Measurements from ENCODE around the gene HS3ST2.
"Not testable (repeated sequence)": the region's sequence is repeated elsewhere in the genome, so short reads cannot be mapped to it uniquely, and the experiment has no call there.

HS3ST2 gene

DNA sequence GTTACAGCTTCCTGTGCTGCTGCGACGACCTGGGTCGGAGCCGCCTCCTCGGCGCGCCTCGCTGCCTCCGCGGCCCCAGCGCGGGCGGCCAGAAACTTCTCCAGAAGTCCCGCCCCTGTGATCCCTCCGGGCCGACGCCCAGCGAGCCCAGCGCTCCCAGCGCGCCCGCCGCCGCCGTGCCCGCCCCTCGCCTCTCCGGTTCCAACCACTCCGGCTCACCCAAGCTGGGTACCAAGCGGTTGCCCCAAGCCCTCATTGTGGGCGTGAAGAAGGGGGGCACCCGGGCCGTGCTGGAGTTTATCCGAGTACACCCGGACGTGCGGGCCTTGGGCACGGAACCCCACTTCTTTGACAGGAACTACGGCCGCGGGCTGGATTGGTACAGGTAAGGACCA, 746 bp downstream of the HS3ST2 start:
- no peak for DNase-seq

DNA sequence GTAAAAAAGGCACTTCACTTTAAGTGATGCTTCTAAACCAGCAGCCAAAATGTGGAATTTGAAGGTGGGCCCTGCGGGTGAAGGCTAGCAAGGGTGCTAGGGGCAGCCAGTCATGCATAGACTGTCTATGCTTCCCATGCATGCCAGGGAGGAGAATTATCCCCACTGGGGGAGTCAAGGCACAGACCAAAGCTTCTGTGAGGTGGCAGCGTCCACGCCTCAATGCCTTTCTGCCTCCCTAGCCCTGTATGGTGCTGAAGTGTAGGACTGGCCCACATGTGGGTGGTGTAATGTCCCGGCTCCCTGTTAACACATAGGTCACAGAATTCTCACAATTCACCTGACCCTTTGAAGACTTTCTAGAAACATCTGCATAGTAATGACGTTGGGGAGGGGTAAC, 1.9 kb downstream of the HS3ST2 start:
- DNase-seq, result no peak

DNA sequence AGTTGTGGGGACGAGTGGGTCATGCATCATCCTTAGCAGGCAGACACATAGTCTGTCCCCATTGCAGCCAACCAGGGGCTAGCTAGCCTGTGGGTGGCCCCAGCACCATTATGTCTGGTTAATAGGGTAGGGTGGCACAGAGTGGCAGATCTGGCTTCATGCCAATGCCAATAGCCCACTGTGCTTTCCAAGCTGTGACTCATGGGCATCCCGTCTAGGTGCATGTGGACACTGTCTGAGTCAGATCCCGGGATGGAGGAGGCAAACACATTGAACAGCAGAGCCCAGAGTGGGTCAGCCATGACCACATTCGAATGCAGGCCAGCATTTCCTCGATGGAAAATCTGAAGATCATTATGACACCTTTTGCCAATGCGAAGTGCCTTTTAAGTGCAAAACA, 2.5 kb downstream of the HS3ST2 start:
- DNase-seq, result no peak

DNA sequence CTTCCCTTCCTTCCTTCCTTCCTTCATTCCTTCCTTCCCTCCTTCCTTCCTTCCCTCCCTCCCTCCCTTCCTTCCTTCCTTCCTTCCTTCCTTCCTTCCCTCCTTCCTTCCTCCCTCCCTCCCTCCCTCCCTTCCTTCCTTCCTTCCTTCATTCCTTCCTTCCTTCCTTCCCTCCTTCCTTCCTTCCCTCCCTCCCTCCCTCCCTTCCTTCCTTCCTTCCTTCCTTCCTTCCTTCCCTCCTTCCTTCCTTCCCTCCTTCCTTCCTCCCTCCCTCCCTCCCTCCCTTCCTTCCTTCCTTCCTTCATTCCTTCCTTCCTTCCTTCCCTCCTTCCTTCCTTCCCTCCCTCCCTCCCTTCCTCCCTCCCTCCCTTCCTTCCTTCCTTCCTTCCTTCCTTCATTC, 4.8 kb downstream of the HS3ST2 start:
- not testable (repeated sequence) for DNase-seq

DNA sequence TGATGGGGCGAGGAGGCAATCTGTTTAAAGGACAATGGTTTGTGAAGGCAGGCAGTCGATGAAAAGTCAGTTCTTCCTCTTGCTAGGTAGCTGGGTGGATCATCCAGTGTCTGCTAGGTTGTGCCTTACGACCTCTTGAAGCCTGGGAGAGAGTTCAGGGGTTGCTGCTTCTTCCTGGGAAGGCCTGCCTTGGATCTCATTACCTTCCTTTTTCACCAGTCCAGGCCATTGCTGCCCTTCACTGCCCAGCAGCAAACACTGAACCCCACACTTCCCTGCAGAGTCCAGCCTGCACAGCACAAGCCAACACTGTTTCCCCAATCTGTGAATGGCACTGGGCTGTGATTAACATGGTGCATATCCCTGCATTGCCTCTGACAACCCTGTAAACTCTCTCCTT, 24.7 kb downstream of the HS3ST2 start:
- DNase-seq, result no peak

DNA sequence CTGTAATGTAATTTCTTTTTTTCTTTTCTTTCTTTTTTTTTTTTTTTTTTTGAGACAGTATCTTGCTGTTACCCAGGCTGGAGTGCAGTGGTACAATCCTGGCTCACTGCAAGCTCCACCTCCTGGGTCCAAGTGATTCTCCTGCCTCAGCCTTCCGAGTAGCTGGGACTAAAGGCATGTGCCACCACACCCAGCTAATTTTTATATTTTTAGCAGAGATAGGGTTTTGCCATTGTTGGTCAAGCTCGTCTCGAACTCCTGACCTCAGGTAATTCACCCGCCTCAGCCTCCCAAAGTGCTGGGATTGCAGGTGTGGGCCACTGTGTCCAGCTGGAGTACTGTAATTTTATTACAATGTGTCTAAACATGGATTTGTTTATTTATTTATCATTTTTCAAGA, 28.1 kb downstream of the HS3ST2 start:
- DNase-seq, result not testable (repeated sequence)

DNA sequence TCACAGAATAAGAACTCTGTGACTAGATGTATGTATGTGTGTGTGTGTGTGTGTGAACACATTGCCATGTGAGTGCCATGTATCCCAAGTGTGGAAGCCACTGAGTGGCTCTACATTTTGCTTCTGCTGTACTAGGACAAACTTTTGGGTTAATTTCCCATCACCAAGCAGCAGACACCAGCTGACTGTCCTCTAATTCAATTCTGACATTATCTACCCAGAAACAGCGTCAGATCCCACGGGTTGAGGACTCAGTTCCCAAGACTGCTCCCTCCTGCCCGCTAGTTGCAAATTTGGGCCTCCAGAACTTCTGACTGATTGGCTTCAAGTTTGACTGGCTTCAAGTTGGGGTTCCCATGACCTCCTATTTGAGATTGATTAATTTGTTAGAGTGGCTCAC, 29.2 kb downstream of the HS3ST2 start:
- no peak for DNase-seq

DNA sequence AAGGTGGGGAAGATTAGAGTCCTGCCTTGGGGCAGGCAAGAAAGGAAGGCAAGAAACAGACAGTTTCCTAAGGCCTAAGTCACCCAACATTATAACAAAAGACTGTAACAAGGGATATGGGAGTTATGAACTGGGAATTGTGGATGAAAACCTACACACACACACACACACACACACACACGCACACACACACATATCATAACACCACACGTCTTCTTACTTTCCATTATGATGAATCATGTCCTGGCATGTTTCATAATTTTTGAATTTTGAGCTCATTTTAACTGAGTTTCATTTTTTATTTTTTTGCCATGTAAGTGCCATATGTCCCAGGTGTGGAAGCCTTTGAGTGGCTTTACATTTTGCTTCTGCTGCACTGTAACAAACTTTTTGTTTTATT, 29.9 kb downstream of the HS3ST2 start:
- DNase-seq, result no peak

DNA sequence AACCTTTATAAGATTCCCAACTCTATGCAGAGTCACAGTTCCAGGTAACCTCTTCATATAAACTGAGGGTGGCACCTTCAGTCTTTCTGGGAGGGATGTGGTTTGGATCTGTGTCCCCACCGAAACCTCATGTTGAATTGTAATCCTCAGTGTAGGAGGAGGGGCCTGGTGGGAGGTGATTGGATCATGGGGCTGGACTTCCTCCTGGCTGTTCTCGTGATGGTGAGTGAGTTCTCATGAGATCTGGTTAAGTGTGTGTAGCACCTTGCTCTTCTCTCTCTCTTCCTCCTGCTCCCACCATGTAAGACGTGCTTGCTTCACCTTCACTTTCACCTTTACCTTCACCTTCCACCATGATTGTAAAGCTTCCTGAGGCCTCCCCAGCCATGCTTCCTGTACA, 30.5 kb downstream of the HS3ST2 start:
- no peak for DNase-seq

DNA sequence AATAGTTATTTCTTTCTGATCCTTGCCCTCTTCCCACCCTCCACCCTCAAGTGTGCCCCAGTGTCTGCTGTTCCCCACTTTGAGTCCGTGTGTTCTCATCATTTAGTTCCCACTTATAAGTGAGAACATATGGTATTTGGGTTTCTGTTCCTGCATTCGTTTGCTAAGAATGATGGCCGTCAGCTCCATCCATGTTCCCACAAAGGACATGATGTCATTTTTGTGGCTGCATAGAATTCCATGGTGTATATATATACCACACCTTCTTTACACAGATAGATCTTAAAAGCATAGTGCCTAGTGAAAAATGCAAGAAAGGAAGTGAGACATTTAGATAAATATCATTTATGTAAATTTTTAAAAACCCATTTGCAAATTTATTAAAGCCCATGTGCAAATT, 33.1 kb downstream of the HS3ST2 start:
- no peak for DNase-seq

DNA sequence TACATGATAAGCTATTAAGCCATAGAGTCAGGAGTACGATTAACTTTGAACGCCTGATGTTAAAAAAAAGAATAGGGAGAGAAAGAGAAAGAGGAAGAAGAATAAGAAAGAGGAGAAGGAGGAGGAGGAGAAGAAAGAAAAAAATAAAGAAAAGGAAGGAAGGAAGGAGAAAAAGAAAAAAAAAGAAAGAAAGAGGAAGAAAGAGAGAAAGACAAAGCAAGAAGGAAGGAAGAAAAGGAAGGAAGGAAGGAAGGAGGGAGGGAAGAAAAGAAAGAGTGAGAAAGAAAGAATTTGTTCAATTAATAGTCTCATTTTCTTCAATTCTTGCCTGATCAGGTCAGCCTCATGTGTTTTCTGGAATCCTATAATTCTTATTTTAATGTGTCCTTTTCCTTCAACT, 33.7 kb downstream of the HS3ST2 start:
- DNase-seq, result no peak

DNA sequence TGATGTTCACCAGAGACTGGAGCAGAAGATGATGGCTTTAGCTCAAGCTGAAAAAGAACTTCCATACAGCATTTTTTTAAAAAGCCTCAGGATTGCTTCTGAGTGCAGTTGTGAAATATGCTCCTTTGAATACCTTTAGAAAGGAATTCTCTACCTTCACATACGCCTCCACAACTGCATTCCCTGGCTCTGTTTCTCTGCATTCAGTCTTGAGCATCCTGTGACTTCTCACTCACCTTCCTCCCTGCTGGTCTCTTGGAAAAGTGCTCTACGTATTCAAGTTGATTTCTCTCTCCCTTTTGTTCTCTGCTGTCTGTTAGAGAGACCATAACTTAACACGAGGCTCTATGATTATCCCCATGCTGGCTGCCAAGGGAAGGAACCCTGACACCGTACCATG, 34.5 kb downstream of the HS3ST2 start:
- DNase-seq, result no peak

DNA sequence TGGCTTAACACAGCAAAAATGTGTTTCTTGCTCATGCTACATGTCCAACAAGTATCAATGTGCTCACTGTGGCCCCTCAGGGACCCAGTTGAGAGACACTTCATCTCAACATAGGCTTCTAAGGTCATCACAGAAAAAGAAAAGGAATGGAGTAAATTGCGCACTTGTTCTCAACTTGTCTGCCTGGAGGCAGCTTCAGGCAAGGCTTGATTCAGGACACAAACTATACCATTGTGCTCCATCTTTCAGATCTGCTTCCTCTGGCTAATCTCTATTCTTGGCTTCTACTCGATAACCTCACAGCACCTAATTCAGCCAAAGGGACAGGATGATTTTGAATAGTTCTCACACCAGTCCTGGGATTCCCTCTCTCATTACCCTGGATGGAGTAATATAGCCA, 35.6 kb downstream of the HS3ST2 start:
- DNase-seq, result no peak

DNA sequence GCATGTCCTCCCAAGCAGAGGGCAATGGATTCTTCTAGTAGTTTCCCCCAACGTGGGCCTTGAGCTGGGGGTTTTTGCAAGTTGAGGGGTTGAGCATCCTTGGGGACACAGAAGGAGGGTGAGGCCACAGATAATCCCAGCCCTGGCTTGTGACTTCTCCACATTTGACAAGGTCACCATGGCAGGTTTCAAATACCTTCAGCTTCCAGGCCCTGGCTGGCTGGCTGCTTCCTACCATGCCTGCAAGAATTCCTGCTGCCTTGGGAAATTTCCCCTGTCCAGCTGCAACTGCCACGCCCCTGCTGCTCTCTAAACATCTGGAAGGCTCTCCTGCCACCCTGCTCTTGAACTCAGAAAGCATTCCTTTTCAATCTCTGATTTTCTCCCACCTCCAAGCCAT, 41.3 kb downstream of the HS3ST2 start:
- DNase-seq, result no peak

DNA sequence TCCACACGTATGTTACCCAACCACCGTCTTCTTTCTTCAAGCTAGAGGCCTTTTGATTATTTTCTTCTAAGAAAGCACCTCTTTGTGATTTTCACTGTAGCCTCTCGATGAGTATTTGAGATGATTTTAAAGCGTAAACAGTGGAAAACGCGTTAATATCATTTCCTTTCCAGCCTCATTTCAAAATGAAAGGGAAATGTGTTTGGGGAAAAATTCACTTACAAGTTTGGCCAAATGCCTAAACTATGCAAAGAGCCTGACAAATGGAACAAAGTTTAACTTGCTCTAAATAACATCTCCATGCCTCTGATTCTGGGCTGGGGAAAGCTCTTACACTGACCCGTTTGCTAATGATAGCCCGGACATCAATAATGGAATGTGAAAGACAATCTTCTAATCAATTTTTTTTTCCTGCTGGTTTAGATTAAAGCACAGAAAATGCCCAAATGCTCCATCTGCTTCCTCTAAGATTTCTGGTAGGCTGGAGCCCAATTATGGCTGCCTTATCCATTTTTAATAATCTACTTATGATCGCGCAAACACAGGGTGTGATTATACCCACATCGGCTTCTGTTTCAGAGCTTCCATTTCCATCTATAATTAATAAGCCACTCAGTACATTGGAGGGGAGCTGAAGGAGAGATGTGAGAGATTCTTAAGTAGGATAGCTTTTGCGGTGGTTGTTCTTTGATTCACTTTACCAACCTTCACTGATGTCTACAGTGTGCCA, 43.5 kb downstream of the HS3ST2 start:
- DNase-seq, result no peak

DNA sequence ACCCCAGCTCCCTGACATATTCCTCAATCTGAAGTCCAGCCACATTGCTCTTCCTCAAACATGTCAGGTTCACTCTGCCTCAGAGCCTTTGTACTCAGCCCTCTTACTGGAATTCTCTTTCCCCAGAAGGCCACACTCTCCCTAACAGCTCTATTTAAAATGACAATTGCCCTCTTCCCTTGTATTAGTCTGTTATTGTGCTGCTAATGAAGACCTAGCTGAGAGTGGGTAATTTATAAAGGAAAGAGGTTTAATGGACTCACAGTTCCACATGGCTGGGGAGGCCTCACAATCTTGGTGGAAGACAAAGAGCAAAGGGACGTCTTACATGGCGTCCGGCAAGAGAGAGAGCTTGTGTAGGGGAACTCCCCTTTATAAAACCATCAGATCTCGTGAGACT, 46.0 kb downstream of the HS3ST2 start:
- no peak for DNase-seq

DNA sequence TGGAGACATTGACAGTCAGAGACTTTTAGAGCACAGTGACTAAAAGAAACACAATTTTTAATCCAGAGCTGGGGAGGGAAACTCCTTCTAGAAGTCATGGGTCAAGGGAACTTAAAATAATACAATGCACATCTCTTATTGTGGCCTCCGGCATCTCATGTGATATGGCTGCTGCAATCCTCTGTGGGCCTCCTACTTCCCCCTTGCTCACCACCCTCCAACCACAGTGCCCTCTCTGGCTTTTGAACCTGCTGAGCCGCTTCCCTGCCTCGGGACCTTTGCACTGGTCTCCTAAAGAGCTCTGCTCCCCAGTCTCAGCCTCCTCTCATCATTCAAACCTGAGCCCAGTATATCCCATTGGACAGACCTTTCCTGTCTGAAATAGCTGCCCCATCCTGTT, 47.6 kb downstream of the HS3ST2 start:
- DNase-seq, result no peak

DNA sequence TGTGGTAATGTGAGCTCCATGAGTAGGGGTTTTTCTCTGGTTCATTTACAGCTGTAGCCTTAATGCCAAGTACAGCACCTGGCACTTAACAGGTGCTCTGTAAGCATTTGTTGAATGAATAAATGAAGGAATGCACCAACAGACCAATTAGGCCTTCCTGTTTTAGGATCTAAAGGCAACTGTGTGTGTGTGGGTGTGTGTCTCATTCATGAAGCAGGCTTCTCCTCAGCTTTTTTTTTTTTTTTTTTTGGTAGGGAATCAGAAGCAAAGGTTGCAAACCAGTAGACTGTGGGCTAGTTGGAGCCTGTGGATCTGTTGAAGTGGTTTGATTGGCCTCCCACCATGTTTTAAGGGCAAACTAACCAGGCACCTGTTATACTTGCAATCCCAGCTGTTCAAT, 48.1 kb downstream of the HS3ST2 start:
- DNase-seq, result no peak

DNA sequence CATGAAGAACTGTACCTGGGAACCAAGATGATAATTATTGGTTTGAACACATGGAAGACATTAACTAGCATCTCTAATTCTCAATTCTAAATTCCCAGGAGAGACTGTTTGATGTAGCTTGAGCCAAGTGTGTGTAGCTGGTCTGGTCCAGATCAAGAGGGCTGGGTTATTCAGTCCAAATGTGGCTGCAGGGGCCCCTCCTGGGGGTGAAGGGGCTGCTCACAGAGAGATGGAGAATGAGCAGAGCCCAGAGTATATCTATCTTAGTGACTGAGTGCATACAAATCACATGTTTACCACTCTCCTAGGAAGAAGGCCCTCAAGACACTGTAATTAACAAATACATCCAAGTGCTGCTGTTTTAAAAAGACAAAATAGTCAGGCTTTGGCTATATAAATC, 50.4 kb downstream of the HS3ST2 start:
- no peak for DNase-seq

DNA sequence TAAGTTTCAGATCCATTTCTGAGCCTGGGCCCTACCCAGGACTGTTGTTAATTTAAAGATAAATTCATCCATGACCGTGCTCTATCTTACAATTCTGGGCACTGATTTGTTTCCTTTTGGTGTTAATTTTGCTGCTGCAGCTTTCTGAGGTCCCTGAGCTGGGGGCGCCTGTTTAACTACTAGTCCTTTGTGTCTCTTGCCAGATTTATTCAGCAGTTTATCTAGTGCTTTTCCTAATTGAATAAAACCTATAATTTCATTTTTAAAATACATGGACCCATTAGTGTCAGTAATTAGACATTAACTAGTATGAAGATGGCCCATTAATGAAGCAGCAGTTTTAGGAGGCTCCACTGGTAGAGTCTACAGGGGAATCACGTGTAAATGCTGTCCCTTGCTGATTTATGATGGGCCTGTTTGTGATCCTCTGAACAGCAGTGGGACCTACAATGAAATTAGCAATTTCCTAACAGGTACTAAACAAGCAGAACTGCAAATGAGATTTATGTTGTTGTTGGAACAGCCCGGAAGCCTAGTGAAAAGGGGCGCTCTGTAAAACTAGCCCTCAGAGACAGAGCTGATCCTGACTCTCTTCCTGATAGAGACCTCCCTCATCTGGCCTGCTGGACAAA, 54.7 kb downstream of the HS3ST2 start:
- no peak for DNase-seq

DNA sequence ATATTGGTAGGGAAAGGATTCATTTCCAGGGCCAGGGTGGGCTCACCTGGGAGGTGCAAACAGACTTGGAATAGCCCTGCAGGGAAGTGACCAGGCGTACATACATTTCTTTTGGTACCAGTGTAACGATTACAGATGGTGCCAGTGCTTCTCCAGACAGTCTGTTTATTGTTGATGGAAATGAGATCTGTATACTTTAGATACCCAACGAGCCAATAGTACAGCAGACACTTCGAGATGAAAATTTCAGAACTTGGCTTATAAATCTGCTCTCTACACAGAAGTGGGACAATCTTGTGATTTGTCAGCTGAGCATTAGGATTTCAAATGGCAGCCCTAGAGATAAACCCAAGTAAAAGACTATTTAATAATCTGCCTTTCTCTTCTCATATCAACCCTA, 57.9 kb downstream of the HS3ST2 start:
- DNase-seq, result no peak

DNA sequence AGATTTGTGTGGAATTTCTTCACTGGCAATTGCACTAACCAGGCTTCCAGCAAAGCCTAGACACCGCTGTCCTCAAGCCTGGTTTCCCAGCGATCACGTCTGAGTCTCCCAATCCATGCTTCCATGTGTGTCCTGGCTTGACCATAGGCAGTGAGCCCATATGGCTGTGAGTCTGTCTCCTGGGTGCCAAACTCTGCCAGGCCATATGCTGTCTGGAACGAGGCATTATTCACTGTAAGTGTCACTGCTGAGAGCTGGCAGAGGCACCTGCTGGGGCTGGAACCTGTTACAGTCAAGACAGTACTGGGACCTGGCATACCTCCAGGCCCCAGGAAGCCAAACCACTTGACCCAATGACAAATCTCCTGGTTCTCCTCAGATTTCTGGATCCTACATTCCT, 60.4 kb downstream of the HS3ST2 start:
- DNase-seq, result no peak

DNA sequence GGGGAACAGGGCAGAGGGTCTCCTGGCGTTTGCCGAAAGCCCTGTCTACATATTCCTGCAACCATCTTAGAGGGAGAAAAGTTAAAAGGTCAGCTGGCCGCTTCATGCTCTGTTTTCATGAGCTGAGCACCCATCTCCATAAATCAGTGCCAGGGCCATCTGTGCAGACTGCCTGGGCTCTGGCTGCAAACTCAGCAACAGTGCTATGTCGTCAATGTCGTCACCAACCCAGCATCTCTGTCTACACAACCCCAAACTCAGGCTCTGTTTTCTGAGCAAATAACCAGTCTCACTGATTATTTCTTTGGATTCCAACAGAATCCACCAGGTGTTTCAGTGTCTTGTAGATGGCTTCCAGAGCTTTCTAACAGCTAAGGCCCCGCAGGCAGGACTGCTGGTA, 65.0 kb downstream of the HS3ST2 start:
- DNase-seq, result no peak

DNA sequence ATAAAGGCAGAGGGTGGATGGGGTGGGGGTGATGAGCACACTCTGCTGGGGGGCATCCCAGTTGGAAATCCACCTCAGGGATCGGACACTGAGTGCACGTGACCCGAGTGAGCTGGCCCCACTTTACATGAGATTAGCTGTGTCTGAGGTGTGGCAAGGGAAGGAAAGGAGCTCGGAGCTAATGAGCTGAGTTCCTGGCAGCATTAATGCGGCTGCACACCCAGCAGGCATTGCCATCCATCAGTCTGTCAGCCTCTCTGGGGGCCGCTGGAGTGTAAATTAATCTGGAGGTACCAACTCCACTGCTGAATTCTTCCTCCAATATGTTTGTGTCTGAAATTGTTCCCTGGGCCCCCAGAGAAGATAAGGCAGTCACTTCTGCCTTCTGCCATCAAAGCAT, 65.5 kb downstream of the HS3ST2 start:
- DNase-seq, result no peak

DNA sequence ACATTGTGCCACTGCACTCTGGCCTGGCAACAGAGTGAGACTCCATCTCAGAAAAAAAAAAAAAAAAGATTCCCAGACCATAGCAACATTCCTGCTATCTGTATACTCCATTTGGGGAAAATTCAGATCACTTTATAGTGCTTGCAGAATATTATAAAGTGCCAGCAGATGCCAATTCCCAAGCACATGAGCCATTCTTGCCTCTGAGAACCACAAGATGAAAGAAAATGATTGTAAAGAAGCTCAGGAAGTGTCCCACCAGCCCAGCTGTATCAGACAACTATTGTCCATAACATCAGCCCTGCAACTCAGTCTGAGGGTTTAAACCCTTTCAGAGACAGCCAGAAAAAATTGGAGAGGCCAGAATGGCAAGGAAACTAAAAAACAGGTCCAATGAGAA, 69.0 kb downstream of the HS3ST2 start:
- DNase-seq, result no peak

All from DMS79 (cell line).